ENCODE results near the gene SEMA6A. TPM values are rescaled to one million over a fixed set of nuclear protein-coding genes. Genes with fewer than 3 reads are reported as not detected.

SEMA6A gene
- total and polyA plus RNA-seq, 12 donors: 2.9 to 11.3 (median 7.8) TPM

GRCh38 chr5:116448450-116448849, 126.2 kb downstream of the SEMA6A start:
- no peak for TF ChIP-seq CTCF (IDR thresholded peaks at IDR 0.05)
- no peak for DNase-seq
- Histone ChIP-seq H3K4me3 (no peak overlapping the region), H3K36me3 (peaks cover 0 to 38% (median 17%) of the 10 kb centered on the region in 9 donors), H3K4me1 (peaks cover 0 to 8% (median 5%) of the 10 kb centered on the region in 9 donors), H3K27me3 (no peaks in the 10 kb centered on the region), H3K9me3 (no peaks in the 10 kb centered on the region), H3K27ac (no peak overlapping the region)
- intact Hi-C loops (cut with DNase I): no loop called here
- no peak for ATAC-seq
- 81 to 82% methylated on average over 4 of the region's 4 CpGs for WGBS, 2 donors

GRCh38 chr5:116446356-116447005, 128.1 kb downstream of the SEMA6A start:
- H3K36me3 ChIP-seq: peaks cover 0 to 38% (median 17%) of the 10 kb centered on the region in 9 donors
- no peaks in the 10 kb centered on the region for H3K27me3 ChIP-seq
- no peak overlapping the region for H3K4me3 ChIP-seq
- ATAC-seq (no peak), DNase-seq (no peak)
- no peak overlapping the region for H3K27ac ChIP-seq
- 98 to 99% methylated on average over 32 of the region's 32 CpGs for WGBS, 2 donors
- no peak for TF ChIP-seq CTCF (IDR thresholded peaks at IDR 0.05)
- H3K9me3 ChIP-seq: no peaks in the 10 kb centered on the region
- H3K4me1 ChIP-seq: peaks cover 0 to 19% (median 9%) of the 10 kb centered on the region in 9 donors
- intact Hi-C loops (cut with DNase I): no loop called here

- no peak for ATAC-seq
- Histone ChIP-seq H3K4me3 (no peak overlapping the region), H3K27ac (no peak overlapping the region), H3K36me3 (peaks cover 0 to 38% (median 17%) of the 10 kb centered on the region in 9 donors), H3K4me1 (peaks cover 0 to 29% (median 12%) of the 10 kb centered on the region in 9 donors), H3K27me3 (no peaks in the 10 kb centered on the region), H3K9me3 (no peaks in the 10 kb centered on the region)
- DNase-seq: no peak
- TF ChIP-seq CTCF (IDR thresholded peaks at IDR 0.05): no peak
- WGBS, 2 donors: 97 to 98% methylated on average over 2 of the region's 2 CpGs
- intact Hi-C loops (cut with DNase I): no loop called here
Observed at GRCh38 chr5:116445311-116445710, 129.3 kb downstream of the SEMA6A start.

GRCh38 chr5:116444373-116445295, 130.0 kb downstream of the SEMA6A start:
- 84 to 87% methylated on average over 14 of the region's 14 CpGs for WGBS, 2 donors
- intact Hi-C loops (cut with DNase I): no loop called here
- no peak for ATAC-seq
- H3K27me3 ChIP-seq: no peaks in the 10 kb centered on the region
- H3K4me1 ChIP-seq: peaks cover 0 to 36% (median 17%) of the 10 kb centered on the region in 9 donors
- H3K4me3 ChIP-seq: no peak overlapping the region
- no peak overlapping the region for H3K27ac ChIP-seq
- H3K36me3 ChIP-seq: peaks cover 0 to 38% (median 17%) of the 10 kb centered on the region in 9 donors
- TF ChIP-seq CTCF (IDR thresholded peaks at IDR 0.05): no peak
- no peak for DNase-seq
- no peaks in the 10 kb centered on the region for H3K9me3 ChIP-seq
